ENCODE data around the gene PKD2L1.
A peak's percentile ranks its signal among the peaks of the same experiment; 100 is the strongest.

The PKD2L1 gene

GRCh38 chr10:100355086-100355485, 25.1 kb upstream of the PKD2L1 start:
- no peak for DNase-seq

DNA sequence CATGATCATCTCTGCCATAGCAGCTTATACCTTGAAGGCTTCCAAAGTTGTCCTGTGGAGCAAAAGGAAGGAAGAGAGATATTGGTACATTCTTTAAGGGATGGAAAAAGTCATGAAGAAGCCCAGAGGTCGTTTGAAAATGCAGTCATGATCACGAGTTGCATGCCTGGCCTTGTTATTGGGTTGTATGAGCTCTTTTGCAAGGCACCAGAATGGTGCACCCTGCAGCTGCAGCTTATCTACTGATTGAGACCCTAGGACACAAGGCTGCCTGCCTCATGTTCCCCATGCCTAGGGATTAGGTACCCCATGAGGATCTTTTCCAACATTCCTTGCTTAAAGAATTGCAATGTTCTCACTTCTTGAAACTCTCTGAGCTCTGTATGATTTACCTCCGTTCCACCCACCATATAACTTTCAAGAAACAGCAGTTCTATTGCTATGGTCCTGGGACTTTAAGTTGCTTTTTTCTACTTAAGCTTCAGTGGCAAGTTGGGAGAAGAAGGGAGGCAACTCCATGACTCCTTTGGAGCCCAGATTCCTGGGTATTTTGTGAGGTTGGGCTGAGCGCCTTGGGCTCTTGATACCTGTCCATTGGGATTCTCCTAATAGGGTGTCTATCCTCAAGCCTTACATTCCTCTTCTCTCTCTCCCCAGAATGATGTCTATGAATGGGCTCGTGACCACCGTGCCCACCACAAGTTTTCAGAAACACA, 23.9 kb upstream of the PKD2L1 start:
- no peak for DNase-seq

DNA sequence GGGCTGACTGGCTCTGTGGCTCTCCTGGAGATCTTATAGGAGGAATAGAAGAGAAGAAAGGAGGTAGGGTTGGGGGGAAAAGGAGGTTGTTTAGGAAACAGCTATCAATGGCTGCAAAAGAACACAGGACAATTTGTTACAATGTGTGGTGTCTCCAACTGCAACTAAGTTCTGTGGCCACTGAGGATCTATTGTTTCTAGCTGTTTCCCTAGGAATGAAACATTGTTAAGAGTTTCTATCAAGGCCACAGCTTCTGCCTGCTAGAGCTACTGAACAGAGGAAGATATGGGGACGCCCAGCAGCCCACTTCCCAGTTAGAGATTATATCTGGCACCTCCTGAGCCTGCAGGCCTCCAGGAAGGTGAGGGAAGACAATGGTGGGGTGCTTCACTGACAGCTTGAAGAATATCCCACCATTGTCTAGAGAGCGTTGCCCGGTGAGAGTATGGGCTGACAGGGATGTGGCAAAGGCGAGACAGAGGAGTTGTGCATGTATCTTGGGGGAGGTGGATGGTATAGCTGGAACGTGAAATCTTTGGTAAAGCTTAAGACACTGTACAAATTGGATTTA, 21.0 kb upstream of the PKD2L1 start:
- DNase-seq, result no peak

- no peak for DNase-seq
Observed at GRCh38 chr10:100349672-100350071, 19.6 kb upstream of the PKD2L1 start.

DNA sequence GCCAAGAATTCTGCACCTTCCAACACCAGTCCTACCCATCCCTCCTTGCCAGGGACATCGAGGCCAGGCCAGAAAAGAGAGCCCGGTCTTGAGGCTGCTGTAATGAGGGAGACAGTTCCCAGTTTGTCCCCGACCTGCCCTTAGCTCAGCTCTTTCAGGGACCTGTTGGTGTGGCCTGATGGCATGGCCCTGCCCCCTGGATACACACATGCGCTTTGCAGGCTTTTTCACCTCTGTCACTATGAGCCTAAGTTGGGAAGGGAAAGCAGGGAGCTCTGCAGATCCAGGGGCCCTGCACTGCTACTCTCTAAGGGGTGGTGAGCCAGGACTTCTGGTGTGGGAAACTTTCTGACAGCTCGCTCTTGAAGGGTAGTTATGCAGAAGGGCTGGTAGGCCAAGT, 19.1 kb upstream of the PKD2L1 start:
- DNase-seq, result no peak

GRCh38 chr10:100348389-100348927, 18.4 kb upstream of the PKD2L1 start:
- DNase-seq, result no peak

DNA sequence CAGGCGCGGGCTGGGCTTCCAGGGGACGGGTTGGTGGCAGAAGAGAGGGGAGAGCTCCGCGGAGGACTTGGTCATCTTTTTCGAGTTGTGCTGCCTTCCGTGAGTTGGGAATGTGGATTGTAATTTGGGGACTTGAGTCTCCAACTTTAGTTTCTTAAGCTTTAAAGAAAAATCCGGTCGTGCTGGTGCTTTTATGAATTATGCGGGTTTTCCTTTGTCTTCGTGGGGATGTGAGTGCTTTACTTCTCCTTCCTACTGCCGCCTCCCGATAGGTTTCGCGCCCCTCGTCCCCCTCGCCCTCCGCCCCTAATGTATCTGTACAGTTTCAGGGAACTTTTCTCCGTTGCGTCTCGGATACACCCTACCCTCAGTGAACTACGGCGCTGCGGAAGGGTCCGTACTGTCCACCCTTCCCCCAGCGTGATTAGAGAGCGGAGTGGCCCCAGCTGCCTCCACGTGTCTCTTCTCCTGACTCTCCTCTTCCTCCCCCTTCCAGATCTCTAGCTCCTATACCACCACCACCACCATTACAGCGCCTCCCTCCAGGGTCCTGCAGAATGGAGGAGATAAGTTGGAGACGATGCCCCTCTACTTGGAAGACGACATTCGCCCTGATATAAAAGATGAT, 17.7 kb upstream of the PKD2L1 start:
- no peak for DNase-seq

DNA sequence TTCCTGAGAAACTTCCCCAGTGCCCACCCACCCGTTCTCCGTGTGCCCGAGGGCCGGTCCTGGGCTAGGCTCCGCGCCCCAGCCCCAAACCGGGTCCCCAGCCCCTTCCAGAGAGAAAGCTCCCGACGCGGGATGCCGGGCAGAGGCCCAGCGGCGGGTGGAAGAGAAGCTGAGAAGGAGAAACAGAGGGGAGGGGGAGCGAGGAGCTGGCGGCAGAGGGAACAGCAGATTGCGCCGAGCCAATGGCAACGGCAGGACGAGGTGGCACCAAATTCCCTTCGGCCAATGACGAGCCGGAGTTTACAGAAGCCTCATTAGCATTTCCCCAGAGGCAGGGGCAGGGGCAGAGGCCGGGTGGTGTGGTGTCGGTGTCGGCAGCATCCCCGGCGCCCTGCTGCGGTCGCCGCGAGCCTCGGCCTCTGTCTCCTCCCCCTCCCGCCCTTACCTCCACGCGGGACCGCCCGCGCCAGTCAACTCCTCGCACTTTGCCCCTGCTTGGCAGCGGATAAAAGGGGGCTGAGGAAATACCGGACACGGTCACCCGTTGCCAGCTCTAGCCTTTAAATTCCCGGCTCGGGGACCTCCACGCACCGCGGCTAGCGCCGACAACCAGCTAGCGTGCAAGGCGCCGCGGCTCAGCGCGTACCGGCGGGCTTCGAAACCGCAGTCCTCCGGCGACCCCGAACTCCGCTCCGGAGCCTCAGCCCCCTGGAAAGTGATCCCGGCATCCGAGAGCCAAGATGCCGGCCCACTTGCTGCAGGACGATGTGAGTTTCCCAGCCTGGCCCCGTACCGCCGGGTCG, 16.9 kb upstream of the PKD2L1 start, which contains the start of gene SCD:
SCD (plus strand) TSS at position 469 of the 803 bp plus-strand sequence; CDS start at position 741, 272 bp downstream.
- DNase-seq, result peak; percentile 65

DNA sequence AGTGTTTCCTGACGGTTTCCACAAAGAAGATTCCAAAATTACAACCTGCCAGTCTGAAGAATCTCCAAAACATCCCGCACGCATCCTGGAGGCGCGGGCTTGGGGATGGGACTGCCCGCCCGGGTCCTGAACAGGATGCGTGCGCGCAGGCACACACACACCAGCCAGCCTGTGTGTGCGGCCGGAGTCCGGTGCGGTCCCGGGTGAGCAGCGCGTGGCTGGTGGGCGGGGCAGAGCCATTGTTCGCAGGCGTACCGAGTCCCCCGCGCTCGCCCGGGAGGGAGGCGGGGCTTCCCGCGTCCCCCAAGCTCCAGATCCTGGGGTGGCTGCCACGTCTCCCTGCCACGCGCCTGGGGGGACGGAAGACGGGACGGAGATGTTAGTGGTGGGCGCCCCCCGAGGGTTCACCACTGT, 16.3 kb upstream of the PKD2L1 start:
- DNase-seq, result peak; percentile 22

DNA sequence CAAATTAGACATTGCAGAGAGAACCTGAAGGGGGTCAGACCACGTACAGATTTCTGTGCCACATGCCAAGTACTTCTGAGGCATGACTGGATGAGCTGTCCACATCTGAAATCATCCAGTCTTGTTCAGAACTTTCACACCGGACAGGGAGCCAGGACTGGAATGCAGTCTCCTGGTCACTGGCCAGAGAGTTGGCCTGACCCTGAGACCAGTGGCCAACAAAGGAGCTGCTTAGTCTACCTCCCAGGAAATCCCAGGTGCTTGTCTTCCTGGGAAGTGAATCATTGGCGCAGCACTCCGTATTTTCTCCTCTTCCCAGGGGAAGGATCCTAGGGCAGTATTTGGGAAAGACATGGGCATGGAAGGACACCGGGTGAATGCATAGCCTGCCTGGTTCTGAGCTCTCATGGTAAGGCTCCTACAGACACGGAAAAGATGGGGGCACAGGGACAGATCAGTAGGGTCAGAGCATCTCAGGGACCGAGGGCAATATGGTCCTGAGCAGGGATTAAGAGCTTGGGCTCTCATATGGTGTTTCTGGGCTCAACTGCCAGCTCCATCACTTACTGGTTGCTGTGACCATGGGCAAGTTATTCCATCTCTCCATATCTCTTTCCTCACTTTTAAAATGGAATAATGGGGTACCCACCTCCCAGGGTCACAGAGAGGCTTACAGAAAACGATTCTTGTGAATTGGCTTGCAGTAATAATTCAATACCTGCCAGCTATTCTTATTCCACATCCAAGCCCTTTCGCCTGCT, 15.7 kb upstream of the PKD2L1 start:
- DNase-seq, result no peak

DNA sequence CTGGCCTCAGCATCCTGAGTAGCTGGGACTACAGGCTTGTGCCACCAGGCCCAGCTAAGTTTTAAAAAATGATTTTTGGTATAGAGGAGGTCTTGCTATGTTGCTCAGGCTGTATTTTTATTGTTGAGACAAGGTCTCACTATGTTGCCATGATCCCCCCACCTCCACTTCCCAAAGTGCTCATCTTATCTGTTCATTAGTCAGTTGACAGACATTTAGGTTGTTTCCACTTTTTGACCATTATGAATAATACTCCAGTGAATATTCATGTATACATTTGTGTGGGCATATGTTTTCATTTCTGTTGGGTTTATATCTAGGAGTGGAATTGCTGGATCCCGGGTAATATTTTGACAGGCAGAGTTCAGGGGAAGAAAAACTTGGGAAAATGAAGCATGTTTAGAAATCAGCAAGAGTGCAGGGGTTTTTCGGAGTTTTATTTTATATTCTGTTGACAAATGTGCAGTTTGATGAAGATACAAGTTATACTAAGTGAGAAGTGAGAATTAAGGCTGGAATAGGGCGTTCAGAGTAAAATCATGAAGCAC, 14.3 kb upstream of the PKD2L1 start:
- DNase-seq, result no peak

- no peak for DNase-seq
Observed at GRCh38 chr10:100342627-100342972, 12.6 kb upstream of the PKD2L1 start.

GRCh38 chr10:100341953-100342626, 12.1 kb upstream of the PKD2L1 start:
- no peak for DNase-seq

DNA sequence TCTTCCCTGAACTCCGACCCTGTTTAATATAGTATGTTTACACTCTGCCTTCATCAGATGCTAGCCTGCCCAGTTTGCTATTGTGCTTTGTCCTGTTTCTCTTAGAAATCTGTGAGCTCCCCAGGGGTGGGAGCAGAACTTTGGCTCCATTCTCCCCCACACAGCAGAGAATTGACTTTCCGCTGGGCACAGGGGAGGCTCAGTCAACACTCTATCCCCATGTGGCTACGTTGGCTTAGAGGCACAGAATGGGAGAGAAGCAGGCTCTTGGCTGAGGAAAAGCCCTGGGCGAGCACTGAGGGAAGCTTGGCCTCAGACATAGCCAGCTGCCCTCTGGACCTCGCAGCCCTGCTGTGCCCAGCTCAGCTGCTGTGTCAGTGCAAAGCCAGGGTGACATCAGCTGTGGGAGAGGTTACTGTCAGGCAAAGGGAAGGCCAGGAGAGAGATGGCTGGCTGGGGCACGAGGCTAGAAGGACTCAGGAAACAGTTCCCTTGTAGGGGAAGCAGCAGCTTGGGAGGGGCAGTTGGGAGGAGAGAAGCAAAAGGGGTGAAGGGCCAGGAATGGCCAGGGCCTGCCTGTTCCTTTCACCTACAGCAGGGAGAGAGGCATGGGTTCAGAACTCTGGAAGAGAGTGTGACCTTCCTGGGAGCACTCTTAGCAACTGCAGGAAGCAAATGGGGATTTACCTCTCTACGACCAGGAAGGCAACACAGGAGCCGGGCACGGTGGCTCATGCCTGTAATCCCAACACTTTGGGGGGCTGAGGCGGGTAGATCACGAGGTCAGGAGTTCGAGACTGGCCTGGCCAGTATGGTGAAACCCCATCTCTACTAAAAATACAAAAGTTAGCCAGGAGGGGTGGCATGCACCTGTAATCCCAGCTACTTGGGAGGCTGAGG, 11.2 kb upstream of the PKD2L1 start:
- DNase-seq, result no peak

DNA sequence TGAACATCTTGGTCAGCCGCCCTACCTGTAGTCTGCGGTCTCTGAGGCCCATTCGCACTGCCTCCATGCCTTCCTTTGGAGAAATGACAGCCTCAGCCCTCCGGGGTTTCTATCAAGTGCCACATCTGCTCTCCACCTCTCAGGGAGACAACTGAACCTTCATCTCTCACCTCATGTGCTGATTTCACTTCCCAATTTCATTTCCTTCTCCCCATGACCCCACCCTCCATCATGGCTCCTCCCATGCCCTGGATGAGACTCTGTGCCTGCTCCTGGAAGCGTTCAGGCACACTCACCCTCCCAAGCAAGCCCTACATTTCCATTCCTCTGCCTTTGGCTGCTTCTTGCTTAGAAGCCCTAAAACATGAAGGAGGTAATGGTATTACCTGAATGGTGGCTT, 9.2 kb upstream of the PKD2L1 start:
- no peak for DNase-seq

DNA sequence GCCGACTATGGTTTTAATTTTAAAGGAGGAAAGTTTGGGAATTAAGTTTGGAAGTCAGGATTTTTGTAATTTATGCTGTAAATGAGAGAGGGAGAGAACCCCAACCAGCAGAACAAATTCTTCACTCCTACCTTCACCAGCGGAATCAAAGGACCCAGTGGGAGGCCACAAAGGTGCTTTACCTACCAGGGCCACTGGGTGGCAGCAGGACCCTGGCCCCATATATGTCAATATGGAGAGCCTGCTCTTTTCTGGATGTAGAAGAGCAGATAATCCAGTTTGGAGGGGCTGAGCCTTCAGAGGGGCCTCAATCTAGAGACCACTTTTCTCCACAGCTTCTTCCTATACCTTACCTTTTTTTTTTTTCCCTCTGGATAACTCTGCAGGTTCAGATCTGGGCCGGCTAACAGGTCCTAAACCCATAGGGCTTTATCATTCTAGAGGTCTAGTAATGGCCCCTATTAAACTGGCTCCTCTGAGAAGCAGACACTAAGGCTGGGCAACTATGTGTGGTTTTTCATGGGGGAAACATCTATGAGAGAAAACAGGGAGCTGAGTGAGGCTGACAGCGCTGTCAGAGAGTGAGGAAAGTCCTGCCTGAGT, 8.5 kb upstream of the PKD2L1 start:
- DNase-seq, result no peak

- no peak for DNase-seq
Observed at GRCh38 chr10:100334762-100335161, 4.7 kb upstream of the PKD2L1 start.

DNA sequence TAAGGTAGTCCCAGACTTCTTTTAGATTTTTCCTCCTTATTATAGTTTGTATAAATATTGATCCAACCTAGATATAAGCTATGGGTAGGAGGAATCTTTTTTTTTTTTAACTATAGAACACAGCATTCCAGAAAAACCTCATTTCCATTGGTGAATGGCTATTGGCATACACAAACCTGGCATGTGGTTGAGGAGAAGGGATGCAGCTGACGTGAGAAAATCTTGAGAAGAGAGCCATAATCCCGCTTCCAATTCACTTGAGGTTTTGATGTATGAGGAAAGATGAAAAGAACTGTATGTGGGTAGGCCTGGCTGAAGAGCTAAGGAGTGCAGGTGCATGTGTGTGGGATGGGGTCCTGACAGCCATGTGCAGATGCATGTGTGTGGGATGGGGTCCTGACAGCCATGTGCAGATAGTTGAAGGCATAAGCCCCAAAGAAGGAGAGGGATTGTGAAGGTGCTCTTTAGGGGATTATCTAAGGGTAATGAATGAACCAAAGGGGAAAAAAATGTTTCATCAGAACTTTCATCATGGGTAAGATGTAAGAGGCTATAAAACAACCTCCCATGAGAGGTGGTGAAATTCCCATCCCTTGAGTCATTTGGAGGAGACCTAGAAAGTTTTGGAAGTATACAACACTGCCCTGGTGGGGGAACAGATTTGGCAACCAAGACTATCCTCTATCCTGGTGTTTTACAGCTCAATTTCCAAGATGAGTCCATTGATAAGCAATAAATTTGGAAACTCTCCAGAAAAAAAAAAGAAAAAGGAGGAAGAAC, 3.8 kb upstream of the PKD2L1 start:
- DNase-seq, result no peak

GRCh38 chr10:100333106-100333505, 3.1 kb upstream of the PKD2L1 start:
- DNase-seq, result no peak

Data from NCI-H2107 (cell line).